HCEC 1CT (cell line): ENCODE results near the gene MAJIN.
"Not testable (repeated sequence)": the region's sequence is repeated elsewhere in the genome, so short reads cannot be mapped to it uniquely, and the experiment has no call there.

ENCODE experiments used
- DNase-seq: peaks from one replicate; pipeline ENCODE4 v3.0.0-alpha.2; 2017

MAJIN gene

DNA sequence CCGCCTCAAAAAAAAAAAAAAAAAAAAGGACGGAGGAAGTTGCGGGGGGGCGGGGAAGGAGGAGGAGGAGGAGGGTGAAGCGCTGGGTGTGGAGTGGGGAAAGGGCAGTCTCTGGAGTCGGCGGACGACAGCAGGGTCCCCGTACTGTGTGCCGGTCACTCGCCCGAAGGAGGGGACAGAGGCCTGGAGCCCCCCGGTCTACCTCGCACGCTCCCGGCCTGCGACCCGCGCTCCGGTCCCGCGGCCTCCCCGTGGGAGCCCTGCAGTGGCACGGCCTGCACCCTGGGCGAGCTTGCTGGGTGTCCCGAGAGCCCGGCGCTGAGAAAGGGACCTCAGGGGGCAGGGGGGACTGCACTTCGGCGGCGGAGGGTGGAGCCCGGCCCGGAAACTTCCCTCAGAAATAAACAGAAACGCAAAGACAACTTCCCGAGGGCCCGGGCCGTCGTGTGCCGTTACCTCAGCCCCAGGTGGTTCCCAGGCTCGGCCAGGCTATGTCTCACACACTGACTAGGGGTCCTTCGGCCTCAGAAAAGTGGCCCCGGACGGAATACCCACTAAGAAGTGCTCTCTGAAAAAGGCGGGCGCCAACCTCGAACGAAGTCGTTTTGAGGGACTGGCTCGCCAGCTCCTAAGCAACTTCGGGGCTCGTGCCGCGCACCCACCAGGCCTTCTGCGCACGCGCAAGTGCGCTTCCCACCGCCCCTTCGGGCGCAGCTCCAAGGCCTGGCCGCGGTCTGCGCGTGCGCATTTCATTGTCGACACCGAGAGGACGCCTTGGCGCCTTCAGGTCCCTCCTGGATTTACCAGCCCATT, at the start of gene MAJIN:
MAJIN (minus strand) TSS at position 688 of the 813 bp plus-strand sequence. CDS start 12,703 bp downstream, outside the sequence.
- DNase-seq, result no peak

DNA sequence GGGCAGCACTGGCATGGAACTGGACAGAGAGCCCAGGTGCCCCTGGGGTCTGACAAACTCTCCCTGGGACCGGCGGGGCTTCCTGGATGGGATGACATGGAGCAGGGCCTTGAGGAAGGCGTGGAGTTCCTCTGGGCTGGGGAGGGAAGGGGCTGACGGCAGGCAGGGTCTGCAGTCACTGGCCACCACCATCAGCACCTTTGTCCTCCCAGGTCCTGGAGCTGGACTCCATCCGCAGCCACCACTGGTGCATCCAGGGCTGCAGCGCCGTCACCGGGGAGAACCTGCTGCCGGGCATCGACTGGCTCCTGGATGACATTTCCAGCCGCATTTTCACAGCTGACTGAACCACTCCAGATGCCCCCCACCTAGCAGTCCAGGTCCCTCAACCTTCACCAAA, 49.6 kb upstream of the MAJIN start:
- DNase-seq, result no peak

DNA sequence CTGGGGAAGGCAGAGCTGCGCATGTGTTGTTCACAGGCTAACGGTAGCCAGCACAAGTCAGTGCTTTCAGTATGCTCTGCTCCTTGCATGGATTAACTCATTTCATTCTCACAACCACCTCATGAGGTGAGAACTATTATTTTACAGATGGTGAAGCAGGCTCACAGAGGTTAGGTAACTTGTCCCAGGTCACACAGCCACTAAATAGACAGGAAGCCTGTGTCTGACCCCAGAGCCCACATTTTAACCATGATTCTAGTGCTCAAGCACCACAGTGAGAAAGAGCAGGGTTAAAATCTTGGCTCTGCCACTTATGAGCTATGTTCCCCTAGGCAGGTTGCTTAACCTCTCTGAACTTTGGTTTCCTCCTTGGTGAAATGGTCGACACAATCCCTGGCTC, 49.1 kb upstream of the MAJIN start:
- DNase-seq, result no peak

DNA sequence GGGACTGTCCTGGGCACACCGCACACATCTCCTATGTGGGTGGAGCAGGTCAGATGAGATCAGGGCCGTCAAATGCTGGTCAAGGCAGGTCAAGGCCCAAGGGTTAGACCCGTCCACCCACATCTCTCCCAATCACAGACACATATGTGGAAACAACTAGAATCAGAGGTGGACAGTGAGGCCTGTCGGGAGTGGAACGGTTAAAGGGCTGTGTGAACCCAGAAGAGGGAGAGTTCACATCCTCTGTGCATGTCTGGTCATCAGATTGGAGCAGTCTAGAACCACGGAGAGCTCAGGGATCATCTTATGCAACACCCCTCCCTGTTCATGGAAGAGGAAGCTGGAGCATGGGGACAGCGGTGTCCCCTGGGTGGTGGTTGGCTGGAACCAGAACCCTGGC, 47.9 kb upstream of the MAJIN start:
- DNase-seq, result no peak

DNA sequence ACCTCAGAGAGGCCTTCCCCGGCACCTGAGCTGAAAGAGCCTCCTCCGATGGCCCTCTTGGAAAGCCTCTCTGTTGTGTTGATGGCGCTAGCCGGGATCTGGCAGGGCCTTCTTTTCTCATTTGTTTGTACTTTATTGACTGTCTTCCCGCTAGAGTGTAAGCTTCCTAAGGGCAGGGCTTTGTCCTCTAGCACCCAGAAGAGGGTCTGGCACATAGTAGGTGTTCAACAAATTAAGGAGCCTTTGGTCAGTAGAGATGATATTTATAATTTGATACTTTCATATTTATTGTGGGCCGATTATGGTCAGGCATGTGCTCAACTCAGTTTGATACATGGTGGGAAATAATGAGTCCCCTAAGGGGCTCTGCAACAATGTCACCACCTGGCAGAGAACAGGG, 46.0 kb upstream of the MAJIN start:
- no peak for DNase-seq

DNA sequence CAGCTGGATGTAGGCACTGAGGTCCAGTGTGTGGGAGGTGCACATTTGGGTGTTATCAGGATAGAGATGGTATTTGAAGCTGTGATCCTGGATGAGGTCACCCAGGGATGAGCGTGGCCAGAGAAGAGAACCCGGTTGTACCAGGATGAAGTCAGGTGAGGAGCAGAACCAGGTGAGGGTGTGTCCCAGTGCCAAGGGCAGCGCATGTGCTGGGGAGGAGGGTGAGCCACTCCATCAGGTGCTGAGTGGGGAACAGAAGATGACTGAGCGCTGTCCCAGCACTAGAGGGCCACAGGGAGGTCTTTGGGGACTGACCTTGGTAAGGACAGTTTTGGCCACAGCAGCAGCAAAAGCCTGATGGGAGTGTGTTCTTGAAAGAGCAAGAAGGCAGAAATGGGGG, 44.8 kb upstream of the MAJIN start:
- no peak for DNase-seq

DNA sequence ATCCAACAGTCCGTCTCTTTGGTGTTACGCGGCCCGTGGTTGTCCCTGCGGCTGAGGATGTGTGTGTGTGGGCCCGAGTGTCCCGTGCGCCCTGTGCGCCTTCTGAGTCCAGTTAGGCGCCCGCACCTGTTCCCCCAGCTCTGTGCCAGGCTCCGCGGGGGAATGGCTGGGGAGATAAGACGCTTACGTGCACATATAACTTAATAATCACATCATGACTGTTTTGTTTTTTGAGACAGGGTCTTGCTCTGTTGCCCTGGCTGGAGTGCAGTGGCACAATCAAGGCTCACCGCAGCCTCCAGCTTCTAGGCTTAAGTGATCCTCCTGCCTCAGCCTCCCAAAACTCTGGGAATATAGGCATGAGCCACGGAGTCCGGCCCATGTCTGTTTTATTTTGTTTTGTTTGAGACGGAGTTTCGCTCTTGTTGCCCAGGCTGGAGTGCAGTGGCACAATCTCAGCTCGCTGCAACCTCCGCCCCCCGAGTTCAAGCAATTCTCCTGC, 42.9 kb upstream of the MAJIN start:
- no peak for DNase-seq

- DNase-seq, result peak; percentile 87
Observed at GRCh38 chr11:65013888-65014725, 42.2 kb upstream of the MAJIN start, which contains the start of gene ARL2. Gene ARL2, plus strand, starts transcription at chr11:65014160. Its CDS starts 48 bp downstream, at chr11:65014208.

- DNase-seq, result peak; percentile 81
Observed at GRCh38 chr11:65013130-65013887, 41.4 kb upstream of the MAJIN start.

GRCh38 chr11:65008873-65009272, 37.0 kb upstream of the MAJIN start:
- no peak for DNase-seq

GRCh38 chr11:65008016-65008415, 36.1 kb upstream of the MAJIN start:
- no peak for DNase-seq

- not testable (repeated sequence) for DNase-seq
Observed at GRCh38 chr11:65003968-65004367, 32.1 kb upstream of the MAJIN start.

DNA sequence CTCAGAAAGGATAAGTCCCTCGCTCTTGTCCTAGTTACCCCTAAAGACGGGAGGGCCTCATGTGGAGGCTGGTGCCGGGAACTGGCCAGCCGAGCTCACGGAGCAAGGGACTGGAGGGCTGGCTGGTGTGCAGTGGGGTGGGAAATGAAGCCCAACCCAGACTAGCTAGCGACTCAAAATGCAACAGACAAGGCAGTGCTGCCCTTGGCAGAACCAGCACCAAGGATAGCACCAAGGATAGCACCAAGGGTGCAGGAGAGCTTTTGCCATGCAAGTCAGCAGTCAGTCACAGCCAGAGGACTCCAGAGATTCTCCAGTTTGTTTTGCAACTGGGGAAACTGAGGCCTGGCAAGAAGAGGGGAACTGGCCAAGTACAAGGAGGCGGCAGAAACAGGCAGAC, 31.4 kb upstream of the MAJIN start:
- DNase-seq, result no peak

GRCh38 chr11:65002706-65003105, 30.8 kb upstream of the MAJIN start:
- no peak for DNase-seq

GRCh38 chr11:64999478-64999877, 27.6 kb upstream of the MAJIN start:
- DNase-seq, result no peak

DNA sequence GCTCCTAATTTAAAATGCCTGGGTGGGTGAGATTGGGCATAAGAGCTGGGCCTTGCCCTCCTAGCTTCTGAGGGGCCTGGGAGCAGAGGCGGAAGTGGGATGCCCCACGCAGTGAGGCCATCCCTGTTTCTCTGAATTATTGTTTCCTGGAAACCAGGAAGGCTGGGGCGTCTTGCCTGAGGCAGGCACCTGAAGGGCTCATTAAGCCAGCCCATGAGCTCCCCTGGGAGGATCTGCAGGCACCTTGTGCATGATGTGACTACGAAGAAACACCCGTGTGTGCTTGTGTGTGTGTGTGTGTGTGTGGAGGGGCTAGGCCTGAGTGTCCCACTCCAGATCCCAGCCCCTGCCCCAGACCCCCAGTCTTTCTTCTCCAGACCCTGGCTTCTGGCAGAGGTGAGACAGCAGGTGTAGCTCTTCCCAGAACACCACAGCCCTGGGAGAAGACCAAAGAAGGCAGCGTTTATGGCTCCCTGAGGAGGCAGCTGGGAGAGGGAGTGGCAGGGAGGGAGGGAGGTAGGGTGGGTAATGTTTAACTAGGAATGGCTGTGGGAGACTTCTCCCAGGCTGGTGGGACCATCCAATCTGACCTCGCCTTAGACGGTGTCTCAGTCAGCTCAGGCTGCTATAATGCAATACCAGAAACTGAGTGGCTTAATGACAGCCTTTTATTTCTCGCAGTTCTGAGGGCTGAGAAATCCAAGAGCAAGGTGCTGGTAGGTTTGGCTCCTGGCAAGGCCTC, 27.0 kb upstream of the MAJIN start:
- DNase-seq, result no peak

DNA sequence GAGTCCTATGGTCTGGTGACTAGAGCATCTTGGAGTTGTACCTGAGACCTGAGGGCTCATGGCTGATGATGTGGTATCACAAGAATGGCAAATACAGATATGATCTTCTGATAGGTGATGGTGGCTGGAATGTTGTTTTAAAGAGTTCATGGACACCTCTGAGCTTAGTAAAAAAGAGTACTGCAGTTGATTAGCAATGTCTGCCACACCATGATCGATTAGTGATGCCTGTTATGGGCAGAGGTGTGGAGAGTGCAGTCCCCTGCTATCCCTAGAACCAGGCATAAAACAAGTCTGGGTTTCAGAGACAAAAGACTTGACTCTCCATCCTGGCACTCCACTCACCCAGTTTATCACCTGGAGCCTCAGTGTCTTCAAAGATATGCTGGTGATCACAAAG, 26.2 kb upstream of the MAJIN start:
- DNase-seq, result no peak

DNA sequence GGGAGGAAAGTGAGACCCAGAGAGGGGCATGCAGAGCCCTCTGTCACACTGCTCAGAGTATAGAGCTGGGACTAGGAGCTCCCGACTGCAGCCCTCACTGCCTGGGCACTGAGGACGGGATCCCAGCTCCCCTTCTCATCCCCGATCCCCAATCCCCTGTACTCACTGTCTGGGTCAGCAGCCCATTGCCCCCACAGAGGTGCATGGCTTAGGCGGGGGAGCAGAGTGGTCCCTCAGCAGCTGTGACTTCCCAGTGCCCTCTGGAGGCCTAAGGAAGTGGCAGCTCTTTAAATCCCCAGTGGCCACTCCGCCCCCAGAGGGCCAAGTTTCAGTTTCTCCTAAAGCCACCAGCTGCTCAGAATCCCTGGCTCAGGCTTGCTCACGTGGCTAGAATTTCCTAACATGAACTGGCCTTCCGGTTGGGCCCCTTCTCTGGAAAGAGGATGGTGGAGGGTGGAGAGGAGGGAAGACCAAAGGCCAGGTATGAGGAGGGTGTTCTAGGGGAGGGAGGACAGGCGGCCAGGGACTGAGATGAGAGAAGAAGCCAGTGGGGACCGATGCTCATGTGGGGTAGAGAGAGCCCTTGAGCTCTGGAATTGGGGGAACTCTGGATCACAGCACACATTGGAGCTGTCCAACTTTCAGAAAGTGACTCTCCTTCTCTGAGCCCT, 24.9 kb upstream of the MAJIN start, which contains the start of gene BATF2:
BATF2 (minus strand) TSS at position 262 of the 671 bp plus-strand sequence; CDS start at position 205, 57 bp downstream.
- DNase-seq, result peak; percentile 85

GRCh38 chr11:64996327-64996709, 24.4 kb upstream of the MAJIN start:
- no peak for DNase-seq

- no peak for DNase-seq
Observed at GRCh38 chr11:64994318-64994717, 22.4 kb upstream of the MAJIN start.

DNA sequence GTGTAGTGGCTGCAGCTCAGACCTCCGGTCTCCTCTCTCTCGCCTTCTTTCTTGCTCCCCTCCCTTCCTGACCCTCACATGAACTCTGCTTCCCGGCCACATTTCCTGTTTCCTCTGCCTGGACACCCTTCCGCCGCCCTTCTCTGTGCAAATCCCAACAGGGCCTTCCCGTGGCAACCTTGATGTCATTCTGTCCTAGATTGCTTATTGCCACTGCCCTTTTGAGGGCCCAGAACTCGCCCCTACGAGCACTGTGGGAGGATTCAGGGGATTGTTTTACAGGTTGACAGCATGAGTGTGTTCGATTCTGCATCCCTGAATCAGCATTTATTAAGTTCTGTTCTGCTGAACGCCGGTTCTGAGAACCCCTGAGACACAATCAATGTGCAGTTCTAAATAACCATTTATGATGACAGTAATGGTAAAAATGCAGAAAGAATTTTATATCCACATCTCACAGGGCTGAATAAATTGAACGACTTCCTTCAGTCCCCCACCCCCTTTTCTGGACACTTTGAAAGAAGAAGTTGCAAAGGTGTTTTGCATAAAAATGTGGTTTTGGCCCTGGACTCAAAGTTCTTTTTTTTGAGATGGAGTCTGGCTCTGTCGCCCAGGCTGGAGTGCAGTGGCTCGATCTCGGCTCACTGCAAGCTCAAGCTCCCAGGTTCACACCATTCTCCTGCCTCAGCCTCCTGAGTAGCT, 18.5 kb upstream of the MAJIN start:
- no peak for DNase-seq
